NCI-H1694 (cell line): ENCODE data around the gene GALNT12.

ENCODE experiments used
- DNase-seq: peaks from one replicate; lab custom pipeline; 2025; lab: John Stamatoyannopoulos, UW

The GALNT12 gene

DNA sequence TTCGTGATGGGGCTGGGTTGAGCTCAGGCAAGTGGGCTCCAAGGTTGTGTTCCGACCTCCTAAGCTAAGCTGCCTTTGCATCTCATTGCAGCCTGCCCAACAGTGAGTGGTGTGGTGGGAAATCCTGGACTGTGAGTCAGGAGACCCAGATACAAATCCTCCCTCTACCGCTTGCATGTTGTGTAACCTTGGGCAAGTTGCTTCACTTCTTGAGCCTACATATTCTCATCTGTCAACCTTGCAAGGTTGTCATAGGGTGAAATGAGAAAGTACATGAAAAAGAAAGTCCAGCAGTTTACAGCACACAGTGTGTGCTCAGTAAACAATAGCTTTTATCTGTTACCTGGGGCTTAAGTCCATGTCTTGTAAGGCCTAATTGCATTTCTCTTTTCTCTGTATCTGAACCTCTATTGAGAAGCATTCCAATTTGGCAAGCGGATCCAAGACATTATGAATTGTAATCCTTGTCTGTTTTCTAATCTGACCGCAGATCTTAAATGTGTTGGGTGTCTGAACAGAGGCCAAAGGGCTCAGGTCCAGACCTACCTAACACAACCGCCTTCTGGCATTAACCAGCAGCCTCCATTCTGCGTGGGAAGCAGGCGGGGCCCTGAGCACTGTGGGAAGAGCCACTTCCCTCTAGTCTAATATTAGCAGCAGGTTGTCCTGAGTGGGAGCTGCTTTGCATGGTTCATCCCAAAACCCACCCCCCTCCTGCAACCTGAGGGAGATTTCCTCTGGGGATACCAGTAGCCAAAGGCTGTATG is 1.8 kb upstream of the GALNT12 start:
- no peak for DNase-seq

DNA sequence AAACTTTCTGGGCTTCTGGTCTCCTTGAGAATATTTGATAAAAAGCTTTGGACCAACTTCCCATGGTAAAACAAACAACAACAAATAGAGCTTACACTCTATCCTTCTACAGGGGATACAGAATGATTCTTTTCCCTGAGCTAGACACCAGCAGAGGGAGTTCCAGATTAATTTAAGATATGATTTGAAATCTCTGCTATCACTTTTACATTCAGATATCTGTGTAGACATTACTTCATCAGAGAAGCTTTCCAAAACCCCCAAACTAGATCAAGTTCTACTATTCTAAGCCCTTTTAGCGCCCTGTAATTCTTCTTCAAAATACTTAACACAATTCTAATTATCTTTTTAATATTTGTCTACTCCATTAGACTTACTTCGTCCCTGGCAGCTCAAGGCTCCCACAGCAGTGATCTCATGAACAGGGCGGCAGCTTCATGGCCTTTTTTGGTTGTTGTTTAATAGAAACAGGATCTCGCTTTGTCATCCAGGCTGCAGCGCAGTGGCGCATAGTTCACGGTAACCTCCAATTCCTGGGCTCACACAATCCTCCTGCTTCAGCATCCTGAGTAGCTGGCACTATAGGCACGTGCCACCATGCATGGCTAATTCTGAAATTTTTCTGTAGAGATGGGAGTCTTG is 955 bp upstream of the GALNT12 start:
- no peak for DNase-seq

DNA sequence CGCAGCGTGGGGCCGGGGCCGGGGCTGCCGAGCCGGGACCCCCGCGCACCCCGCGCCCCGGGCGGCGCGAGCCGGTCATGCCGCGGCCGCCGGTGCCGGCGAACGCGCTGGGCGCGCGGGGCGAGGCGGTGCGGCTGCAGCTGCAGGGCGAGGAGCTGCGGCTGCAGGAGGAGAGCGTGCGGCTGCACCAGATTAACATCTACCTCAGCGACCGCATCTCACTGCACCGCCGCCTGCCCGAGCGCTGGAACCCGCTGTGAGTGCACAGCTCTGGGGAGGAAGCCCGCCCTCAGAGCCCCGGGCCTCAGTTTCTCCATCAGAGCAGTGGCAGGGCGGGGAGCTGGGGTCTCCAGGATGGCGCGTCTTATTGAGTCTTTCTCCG is 335 bp downstream of the GALNT12 start:
- no peak for DNase-seq

DNA sequence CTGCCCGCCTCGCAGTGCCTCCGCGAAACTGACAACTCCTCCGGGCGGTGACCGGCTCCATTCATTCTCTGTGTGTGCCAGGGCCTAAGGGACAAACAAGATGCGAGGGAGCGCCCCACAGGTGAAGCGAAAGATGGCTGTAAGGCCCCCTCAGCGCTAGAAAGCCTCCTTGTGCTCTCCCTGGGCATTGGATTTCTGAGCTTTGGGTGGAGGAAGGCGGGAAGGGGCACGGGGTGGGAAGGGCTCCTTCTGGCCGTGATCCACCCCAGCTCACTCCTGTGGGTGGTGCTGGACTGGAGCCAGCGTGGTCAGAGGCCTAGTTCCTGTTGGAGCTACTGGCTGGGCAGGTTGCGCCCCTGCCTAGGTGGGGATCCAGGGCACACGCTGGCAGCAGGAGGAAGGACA is 943 bp downstream of the GALNT12 start:
- no peak for DNase-seq

DNA sequence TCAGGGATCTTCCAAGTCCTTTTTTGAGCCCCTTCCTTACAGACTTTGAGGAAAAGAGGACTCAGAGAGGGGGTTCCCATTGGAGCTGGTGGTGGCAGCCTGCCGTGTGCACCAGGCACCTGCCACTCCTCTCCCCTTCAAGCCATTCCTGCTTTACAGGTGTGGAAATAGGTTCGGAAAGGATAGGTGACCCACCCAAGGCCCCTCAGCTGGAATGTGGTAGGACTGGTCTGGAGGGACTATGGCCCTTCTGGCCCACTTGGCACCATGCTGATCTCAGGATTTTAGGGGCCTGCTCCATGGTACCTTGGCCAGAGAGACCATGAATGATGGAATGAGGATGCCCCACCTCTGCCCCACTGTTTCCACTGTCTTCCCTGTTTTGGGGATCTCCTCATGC is 1.4 kb downstream of the GALNT12 start:
- no peak for DNase-seq

DNA sequence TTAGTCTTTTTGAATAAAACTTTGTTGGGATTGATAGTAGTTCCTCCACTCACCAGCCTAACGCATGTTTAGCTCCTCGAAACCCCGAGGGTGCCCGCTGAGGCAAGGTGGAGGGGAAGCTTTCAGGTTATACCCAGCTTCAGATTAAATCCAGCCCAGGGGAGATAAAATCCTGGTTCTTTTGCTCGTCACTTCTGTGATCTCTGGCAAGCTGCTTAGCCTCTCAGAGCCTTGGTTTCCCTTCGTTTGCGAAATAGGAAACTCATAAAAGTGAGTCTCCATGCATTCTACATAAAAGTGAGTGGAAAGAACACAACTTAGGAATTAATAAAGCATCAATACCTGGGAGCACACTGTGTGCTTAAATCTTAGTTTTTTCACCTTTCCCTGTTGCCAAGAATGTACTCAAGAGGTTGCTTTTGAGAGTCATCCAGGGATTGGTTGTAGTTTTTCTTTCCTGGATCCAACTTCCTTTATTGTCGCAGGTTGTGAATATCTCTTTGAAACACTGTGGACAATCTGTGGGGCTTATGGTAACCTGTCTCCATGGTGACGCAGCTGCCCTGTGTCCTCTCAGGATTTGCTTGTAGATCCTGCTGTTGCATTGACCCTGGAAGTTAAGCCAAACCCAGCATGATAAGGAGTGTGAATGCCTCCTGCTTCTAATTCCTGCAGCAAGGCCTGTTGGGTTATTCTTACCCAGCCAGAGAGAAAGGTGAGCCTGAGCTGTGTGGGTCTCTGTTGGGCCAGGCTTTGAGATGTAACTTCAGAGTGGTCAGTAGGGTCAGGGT is 2.0 kb downstream of the GALNT12 start:
- no peak for DNase-seq

DNA sequence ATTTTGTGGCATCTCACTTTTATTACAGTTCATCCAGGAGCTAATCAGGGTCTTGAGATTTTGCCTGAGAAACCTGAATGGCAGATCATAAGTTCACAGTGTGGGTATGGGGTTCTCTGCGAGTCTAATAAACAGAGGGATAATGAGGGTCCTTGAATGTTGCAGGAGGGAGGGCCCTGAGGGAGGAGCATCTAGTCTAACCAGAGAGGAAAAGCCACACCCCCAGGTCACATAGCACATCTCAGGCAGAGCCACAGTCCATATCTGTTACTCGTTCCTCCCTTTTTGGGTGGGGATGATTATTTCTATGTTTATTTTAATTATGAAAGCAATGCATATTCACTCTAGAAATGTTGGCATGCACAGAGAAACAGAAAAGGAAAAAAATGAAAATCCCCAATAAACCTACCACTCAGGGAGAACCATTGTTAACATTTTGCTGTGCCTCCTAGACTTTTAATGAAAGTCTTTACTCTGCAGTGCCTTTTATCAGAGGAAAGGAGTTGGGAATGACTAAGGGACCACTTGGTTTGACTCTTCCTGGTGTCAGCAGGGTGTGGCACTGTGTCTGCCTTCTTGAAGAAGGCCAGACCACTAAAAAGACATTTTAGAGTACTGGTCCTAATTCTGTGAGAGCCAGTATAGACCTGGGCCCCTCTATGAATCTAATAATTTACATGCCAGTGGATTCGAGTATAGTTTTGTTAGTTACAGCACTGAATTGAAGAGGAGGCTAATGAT is 2.8 kb downstream of the GALNT12 start:
- DNase-seq, result no peak

DNA sequence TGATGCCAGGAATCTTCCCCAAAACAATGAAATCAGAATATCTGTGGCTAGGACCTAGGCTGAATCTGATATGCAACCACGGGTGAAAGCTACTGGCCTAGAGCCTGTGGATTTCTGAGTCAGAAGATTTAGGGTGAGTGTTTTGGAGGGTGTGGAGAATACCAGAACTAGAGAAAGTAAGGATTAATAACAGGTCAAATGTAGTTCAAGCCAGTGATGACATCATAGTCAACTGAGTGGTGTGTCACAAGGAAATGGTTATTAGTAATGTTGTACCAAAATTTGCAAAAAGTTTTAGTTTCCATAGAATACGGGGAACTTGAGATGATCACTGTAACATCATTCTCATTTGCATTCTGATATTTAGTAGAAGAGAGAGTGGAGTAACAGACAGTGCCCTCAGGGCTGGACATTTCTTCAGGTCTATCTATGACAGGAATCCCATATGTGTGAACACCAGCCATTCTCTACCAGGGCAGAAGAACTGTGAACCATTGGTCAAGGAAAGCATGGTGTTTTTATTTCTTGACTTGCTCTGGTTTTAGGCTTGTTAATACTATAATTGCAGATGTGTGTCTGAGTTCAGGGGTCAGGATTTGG is 3.7 kb downstream of the GALNT12 start:
- no peak for DNase-seq

DNA sequence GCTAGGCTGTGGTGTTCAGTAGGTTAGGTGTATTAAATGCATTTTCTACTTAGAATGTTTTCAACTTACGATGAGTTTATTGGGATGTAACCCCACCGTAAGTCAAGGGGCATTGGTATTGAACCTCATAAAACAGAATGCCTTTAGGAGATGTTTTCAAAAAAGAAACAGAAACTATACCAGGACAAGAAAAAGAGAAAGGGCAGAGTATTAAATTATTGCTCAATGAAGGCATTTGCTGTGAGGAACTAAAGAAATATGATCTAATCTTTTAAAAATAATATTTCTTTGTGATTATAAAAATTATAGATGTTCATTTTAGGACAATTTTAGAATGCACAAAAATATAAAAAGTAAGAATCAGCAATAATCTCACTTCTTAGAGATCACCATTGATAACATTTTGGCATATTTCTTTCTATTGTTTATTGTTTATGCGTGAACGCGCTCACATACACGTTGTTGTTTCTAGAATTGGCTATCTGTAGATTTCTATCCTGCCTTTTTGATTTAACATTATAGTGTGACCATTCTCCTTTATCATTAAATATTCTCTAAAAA is 8.0 kb downstream of the GALNT12 start:
- no peak for DNase-seq

DNA sequence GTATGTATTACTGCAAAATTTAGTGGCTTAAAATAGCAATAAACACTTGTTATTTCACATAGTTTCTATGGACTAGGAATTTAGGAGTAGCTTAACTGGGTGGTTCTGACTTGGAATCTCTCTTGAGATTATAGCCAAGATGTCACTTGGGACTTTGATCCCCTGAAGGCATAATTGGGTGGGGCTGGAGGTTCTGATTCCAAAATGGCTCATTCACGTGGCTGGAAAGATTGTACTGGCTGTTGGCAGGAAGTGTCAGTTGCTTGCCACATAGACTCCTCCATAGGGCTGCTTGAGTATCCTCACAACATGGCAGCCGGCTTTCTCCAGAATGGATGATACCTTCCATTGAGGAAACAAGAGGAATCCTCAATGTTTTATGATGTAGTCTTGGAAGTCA is 11.3 kb downstream of the GALNT12 start:
- no peak for DNase-seq

DNA sequence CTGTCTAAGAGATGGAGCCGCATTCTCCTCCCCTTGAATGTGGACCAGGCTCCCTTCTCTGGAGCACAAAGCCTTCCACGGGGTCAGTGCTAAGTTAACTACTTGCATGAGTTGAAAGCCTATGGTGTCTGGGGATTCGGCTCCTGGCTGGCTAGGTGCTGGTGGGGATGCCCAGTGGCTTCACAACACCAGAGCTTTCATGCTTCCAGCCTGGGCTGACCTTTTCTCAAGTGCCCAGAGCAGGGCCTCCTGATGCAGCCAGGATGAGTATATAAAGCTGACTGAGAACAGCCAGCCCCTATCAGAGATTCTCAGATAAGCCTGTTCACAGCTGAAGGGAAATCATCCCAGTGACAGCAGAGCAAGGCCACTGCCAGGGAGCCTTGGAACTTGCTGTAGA is 11.8 kb downstream of the GALNT12 start:
- no peak for DNase-seq

DNA sequence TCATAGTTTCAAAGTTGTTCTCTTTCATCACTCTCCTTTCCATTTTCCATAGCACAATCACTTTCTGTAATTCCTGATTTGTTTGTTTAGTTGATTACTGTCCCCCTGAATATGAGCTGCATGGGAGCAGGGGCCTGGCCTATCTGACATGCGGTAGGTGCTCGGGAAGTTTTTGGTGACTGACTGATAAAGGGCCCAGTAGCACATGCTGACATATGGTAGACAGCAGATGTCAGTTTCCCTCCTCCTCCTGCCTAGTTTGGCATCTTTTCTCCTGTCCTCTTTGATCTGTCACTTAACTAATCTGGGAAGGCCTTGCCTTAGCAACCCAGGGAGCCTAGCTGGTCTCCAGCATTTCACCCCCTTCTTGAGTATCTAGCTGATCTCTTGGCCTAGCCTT is 14.4 kb downstream of the GALNT12 start:
- no peak for DNase-seq

DNA sequence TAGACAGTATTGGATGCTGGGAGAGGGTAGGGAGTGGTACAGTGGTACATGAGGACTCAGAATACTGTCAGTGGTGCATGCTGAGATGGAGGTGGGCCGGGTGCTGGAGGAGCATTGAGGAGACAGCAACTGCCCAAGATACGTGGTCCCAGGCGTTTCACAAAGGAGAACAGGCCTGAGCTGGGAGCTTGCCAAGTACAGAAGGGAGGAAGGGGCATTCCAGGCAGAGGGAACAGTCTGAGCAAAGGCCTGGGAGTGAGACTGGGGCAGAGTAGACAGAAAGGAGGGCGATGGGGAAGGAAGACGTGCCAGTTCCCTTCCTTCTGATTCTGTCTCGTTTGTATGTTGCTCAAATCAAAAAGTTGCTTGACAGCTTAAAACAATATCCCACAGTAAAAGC is 15.2 kb downstream of the GALNT12 start:
- DNase-seq, result no peak

DNA sequence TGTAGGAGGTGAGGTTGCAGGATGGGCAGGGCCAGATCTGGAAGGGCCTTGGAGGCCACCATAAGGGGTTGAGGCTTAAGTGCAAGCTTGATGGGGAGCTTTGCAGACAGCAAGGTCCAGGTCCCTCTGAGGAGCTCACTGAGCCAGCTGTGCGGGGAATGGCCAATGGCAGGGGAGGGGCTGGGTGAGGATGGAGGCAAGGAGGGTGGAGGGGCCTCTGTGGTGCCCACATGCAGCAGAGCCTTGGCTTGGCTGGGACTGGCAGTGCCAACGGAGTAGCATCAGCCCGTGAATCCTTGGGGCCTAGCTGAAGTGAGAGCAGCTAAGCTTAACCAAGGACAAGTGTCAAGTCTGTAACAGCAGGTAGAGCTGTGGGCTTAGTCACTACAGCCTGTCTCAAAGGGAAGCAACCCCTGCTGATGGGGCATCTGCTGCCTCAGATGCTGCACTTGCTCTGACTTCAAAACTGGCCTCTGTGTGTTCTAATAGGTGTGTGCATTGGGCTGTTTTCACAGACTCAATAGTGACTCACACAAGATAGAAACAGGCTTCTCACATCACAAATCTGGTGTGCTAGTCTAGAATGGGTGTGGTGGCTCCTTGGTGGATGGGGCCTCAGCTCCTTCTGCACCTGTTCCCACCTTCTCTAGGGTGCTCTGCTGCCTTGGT is 16.3 kb downstream of the GALNT12 start:
- DNase-seq, result no peak

DNA sequence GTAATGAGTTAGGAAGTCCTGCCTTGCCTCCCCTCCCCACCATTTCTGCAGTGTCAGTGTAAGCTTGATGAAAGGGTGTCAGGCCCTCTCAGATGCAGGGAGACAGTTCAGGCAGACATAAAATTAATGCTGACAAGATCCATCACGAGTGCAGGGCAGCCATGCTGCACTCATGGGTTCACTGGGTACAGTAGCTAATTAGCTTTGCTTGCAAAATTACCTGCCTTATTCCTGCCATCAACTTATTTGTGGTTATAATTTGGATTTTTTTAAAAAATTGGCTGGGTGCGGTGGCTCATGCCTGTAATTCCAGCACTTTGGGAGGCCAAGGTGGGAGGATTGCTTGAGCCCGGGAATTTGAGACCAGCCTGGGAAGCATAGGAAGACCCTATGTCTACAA is 17.9 kb downstream of the GALNT12 start:
- no peak for DNase-seq

DNA sequence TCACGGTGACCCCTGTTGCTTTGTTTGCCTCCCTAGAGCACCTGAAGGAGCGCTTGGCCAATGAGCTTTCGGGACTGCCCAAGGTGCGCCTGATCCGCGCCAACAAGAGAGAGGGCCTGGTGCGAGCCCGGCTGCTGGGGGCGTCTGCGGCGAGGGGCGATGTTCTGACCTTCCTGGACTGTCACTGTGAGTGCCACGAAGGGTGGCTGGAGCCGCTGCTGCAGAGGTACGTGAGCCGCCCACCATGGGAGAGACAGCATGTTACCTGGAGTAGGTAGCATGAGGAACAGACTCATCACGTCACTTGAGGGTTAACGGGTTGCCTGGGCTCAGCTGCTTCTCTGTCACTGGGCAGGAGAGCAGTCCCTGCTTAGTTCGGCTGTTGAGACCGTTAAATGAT is 19.2 kb downstream of the GALNT12 start:
- no peak for DNase-seq

DNA sequence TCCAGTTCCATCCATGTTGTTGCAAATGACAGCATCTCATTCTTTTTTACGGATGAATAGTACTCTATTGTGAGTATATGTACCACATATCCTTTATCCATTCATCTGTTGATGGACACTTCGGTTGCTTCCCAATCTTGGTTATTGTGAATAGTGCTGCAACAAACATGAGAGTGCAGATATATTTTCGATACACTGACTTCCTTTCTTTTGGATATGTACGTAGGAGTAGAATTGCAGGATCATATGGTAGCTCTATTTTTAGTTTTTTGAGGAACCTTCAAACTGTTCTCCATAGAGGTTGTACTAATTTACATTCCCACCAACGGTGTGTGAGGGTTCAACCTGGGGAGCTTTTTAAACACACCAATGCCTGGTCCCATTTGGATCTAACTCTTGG is 22.3 kb downstream of the GALNT12 start:
- DNase-seq, result no peak

DNA sequence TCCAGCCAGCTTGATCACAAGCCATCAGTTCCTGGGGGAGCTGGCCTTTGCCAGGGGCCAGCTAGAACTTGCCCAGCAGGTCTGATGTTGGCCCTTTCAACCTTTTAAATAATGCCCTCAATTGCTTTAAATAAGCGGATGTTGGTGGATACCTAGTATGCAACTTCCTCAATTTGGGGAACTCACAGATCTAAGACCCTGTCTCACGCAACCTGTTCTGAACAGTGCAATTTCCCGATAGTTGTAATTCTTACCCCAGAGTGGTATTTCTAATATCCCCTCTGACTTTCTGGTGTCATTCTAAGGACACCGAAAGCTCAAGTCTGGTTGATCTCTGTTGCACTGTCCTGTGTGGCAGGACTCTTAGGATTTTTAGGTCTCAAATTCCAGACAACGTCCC is 23.1 kb downstream of the GALNT12 start:
- no peak for DNase-seq

DNA sequence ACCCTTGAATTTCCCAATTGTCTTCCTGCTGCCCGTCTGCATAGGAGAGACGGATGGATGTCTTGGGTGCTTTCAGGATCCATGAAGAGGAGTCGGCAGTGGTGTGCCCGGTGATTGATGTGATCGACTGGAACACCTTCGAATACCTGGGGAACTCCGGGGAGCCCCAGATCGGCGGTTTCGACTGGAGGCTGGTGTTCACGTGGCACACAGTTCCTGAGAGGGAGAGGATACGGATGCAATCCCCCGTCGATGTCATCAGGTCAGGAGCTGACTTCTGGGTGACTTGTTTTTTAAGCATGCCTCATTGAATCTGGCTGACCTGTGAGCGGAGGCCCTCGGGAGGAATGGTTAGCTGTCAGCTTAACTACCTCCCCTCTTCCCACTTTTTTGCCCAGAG is 24.2 kb downstream of the GALNT12 start:
- no peak for DNase-seq

DNA sequence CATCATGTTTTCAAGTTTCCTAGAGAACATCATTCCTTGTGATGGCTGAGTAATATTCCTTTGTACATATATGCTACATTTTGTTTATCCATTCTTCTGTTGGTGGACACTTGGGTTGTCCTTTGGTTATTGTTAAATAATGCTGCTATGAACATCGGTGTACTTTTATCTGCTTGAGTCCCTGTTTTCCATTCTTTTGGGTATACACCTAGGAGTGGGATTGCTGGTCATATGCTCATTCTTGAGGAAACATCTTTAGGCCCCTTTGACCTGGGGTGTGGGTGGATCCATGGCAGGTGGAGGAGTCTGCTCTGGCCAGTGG is 25.3 kb downstream of the GALNT12 start:
- DNase-seq, result no peak
